ENCODE data around the gene GRIP1. TPM values are rescaled to one million over a fixed set of nuclear protein-coding genes. Genes with fewer than 3 reads are reported as not detected.

Gene GRIP1
- total RNA-seq, 1 donor from 2014 or later: 9.1 TPM

DNA sequence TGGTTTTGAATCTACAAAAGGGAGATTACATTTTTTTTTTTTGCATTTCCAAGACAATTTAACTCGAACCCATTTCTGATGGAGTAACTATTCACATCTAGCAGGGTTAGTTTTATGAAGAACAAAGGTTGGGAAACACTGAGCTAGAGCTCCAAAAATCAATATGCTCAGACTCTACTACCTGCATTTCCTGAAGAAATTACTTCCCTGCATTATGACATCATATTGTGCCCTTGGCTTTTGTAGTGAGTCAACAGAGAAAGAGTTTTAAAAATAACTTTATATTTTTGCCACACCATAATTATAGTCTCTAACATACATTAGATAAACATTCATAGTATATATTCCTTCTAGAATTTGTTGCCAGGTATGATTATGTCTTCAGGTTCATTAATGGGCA is 14.8 kb downstream of the GRIP1 start:
- H3K27me3 Mint-ChIP-seq (ENCODE audit: unreplicated experiment): peaks cover under 1% of the 10 kb centered on the region
- no peaks in the 10 kb centered on the region for H3K9me3 Mint-ChIP-seq (ENCODE audit: unreplicated experiment)
- no peaks in the 10 kb centered on the region for H3K36me3 Mint-ChIP-seq (ENCODE audit: unreplicated experiment)
- DNase-seq (ENCODE audit: extremely low spot score, unreplicated experiment): no peak
- no peak overlapping the region for H3K4me3 Mint-ChIP-seq (ENCODE audit: unreplicated experiment)
- TF ChIP-seq, protein P1, sequence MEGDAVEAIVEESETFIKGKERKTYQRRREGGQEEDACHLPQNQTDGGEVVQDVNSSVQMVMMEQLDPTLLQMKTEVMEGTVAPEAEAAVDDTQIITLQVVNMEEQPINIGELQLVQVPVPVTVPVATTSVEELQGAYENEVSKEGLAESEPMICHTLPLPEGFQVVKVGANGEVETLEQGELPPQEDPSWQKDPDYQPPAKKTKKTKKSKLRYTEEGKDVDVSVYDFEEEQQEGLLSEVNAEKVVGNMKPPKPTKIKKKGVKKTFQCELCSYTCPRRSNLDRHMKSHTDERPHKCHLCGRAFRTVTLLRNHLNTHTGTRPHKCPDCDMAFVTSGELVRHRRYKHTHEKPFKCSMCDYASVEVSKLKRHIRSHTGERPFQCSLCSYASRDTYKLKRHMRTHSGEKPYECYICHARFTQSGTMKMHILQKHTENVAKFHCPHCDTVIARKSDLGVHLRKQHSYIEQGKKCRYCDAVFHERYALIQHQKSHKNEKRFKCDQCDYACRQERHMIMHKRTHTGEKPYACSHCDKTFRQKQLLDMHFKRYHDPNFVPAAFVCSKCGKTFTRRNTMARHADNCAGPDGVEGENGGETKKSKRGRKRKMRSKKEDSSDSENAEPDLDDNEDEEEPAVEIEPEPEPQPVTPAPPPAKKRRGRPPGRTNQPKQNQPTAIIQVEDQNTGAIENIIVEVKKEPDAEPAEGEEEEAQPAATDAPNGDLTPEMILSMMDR (IDR thresholded peaks at IDR 0.05): no peak
- no peak overlapping the region for H3K27ac Mint-ChIP-seq (ENCODE audit: unreplicated experiment)
- peaks cover 43% of the 10 kb centered on the region for H3K4me1 Mint-ChIP-seq (ENCODE audit: unreplicated experiment)

DNA sequence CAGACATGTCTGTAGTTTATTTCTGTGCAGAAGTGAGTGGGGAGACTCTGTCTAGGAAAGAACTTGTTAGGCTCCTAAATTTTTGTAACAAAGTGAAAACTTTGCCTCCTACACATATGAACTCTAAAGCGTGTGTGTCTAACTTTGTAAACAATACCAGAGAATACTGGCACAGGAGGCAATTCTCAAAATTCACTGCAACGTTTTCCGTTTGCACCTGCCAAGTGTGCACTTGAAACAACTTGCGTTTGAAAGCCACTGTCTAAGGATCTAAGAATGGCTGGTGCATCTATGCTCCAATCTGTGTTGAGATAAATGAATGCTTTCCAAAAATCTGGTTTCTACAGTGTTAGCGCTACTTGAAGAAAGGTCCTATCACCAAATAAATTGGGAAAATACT is 15.3 kb downstream of the GRIP1 start:
- Mint-ChIP-seq H3K4me3 (ENCODE audit: unreplicated experiment) (no peak overlapping the region), H3K9me3 (ENCODE audit: unreplicated experiment) (no peaks in the 10 kb centered on the region), H3K27ac (ENCODE audit: unreplicated experiment) (no peak overlapping the region), H3K36me3 (ENCODE audit: unreplicated experiment) (no peaks in the 10 kb centered on the region), H3K27me3 (ENCODE audit: unreplicated experiment) (peaks cover 3% of the 10 kb centered on the region), H3K4me1 (ENCODE audit: unreplicated experiment) (peaks cover 41% of the 10 kb centered on the region)
- no peak for DNase-seq (ENCODE audit: extremely low spot score, unreplicated experiment)
- TF ChIP-seq, protein P1 (IDR thresholded peaks at IDR 0.05): no peak

- H3K4me1 Mint-ChIP-seq (ENCODE audit: unreplicated experiment): peaks cover 32% of the 10 kb centered on the region
- no peak for DNase-seq (ENCODE audit: extremely low spot score, unreplicated experiment)
- peaks cover 3% of the 10 kb centered on the region for H3K27me3 Mint-ChIP-seq (ENCODE audit: unreplicated experiment)
- no peaks in the 10 kb centered on the region for H3K9me3 Mint-ChIP-seq (ENCODE audit: unreplicated experiment)
- H3K36me3 Mint-ChIP-seq (ENCODE audit: unreplicated experiment): no peaks in the 10 kb centered on the region
- peak overlapping the region; percentile 52 for H3K27ac Mint-ChIP-seq (ENCODE audit: unreplicated experiment)
- TF ChIP-seq, protein P1 (IDR thresholded peaks at IDR 0.05): no peak
- no peak overlapping the region for H3K4me3 Mint-ChIP-seq (ENCODE audit: unreplicated experiment)
Observed at GRCh38 chr12:66662729-66663128, 16.1 kb downstream of the GRIP1 start.

GRCh38 chr12:66662179-66662578 is 16.7 kb downstream of the GRIP1 start:
- H3K4me3 Mint-ChIP-seq (ENCODE audit: unreplicated experiment): no peak overlapping the region
- TF ChIP-seq, protein P1 (IDR thresholded peaks at IDR 0.05): no peak
- DNase-seq (ENCODE audit: extremely low spot score, unreplicated experiment): no peak
- peak overlapping the region; percentile 59 for H3K27ac Mint-ChIP-seq (ENCODE audit: unreplicated experiment)
- H3K4me1 Mint-ChIP-seq (ENCODE audit: unreplicated experiment): peaks cover 28% of the 10 kb centered on the region
- H3K9me3 Mint-ChIP-seq (ENCODE audit: unreplicated experiment): no peaks in the 10 kb centered on the region
- peaks cover 3% of the 10 kb centered on the region for H3K27me3 Mint-ChIP-seq (ENCODE audit: unreplicated experiment)
- no peaks in the 10 kb centered on the region for H3K36me3 Mint-ChIP-seq (ENCODE audit: unreplicated experiment)

- no peak for DNase-seq (ENCODE audit: extremely low spot score, unreplicated experiment)
- no peaks in the 10 kb centered on the region for H3K36me3 Mint-ChIP-seq (ENCODE audit: unreplicated experiment)
- H3K27me3 Mint-ChIP-seq (ENCODE audit: unreplicated experiment): peaks cover 3% of the 10 kb centered on the region
- H3K9me3 Mint-ChIP-seq (ENCODE audit: unreplicated experiment): no peaks in the 10 kb centered on the region
- H3K4me1 Mint-ChIP-seq (ENCODE audit: unreplicated experiment): peaks cover 26% of the 10 kb centered on the region
- no peak overlapping the region for H3K27ac Mint-ChIP-seq (ENCODE audit: unreplicated experiment)
- TF ChIP-seq, protein P1 (IDR thresholded peaks at IDR 0.05): no peak
- H3K4me3 Mint-ChIP-seq (ENCODE audit: unreplicated experiment): no peak overlapping the region
Observed at GRCh38 chr12:66661357-66661756, 17.5 kb downstream of the GRIP1 start.
